ENCODE measurements around the gene CEBPG. TPM values are rescaled to one million over a fixed set of nuclear protein-coding genes. Genes with fewer than 3 reads are reported as not detected.

The CEBPG gene
- total RNA-seq, 1 experiment from 2014 or later = 47.3 TPM

- no peak for DNase-seq
- no peak overlapping the region for H3K27ac ChIP-seq (ENCODE audit: low read length)
- no peaks in the 10 kb centered on the region for H3K36me3 ChIP-seq (ENCODE audit: insufficient read depth, low read length)
- no peaks in the 10 kb centered on the region for H3K4me1 ChIP-seq (ENCODE audit: low read length)
- no peak overlapping the region for H3K4me2 ChIP-seq (ENCODE audit: low read depth, low read length, poor library complexity, severe bottlenecking)
- H3K9me2 ChIP-seq (replicated peaks; ENCODE audit: insufficient read depth, low read length) = no peaks in the 10 kb centered on the region
- no peaks in the 10 kb centered on the region for H3K79me2 ChIP-seq (ENCODE audit: low read length)
- 0 out of 2 replicates have a peak, but pooled peaks cover 5% of the 10 kb centered on the region for H4K20me1 ChIP-seq (ENCODE audit: insufficient read depth, low read depth, low read length)
- H3K27me3 ChIP-seq (ENCODE audit: low read length) = no peaks in the 10 kb centered on the region
- no peak overlapping the region for H3K9ac ChIP-seq (ENCODE audit: low read length)
- no peak overlapping the region for H3K4me3 ChIP-seq (ENCODE audit: low read length)
- H2AFZ ChIP-seq (ENCODE audit: low read length) = no peak overlapping the region
- no peaks in the 10 kb centered on the region for H3K9me3 ChIP-seq (ENCODE audit: low read length)
Observed at GRCh38 chr19:33413426-33413725, 39.9 kb downstream of the CEBPG start.

- DNase-seq = no peak
- H3K4me2 ChIP-seq (ENCODE audit: low read depth, low read length, poor library complexity, severe bottlenecking) = no peak overlapping the region
- 0 out of 2 replicates have a peak, but pooled peaks cover 5% of the 10 kb centered on the region for H4K20me1 ChIP-seq (ENCODE audit: insufficient read depth, low read depth, low read length)
- H3K4me1 ChIP-seq (ENCODE audit: low read length) = no peaks in the 10 kb centered on the region
- H3K27ac ChIP-seq (ENCODE audit: low read length) = no peak overlapping the region
- no peaks in the 10 kb centered on the region for H3K79me2 ChIP-seq (ENCODE audit: low read length)
- H3K36me3 ChIP-seq (ENCODE audit: insufficient read depth, low read length) = no peaks in the 10 kb centered on the region
- no peak overlapping the region for H2AFZ ChIP-seq (ENCODE audit: low read length)
- H3K9me2 ChIP-seq (replicated peaks; ENCODE audit: insufficient read depth, low read length) = no peaks in the 10 kb centered on the region
- no peak overlapping the region for H3K9ac ChIP-seq (ENCODE audit: low read length)
- H3K9me3 ChIP-seq (ENCODE audit: low read length) = no peaks in the 10 kb centered on the region
- H3K4me3 ChIP-seq (ENCODE audit: low read length) = no peak overlapping the region
- H3K27me3 ChIP-seq (ENCODE audit: low read length) = no peaks in the 10 kb centered on the region
Observed at GRCh38 chr19:33413868-33414666, 40.6 kb downstream of the CEBPG start.

GRCh38 chr19:33414667-33415605 is 41.4 kb downstream of the CEBPG start:
- no peak overlapping the region for H3K9ac ChIP-seq (ENCODE audit: low read length)
- 0 out of 2 replicates have a peak, but pooled peaks cover 5% of the 10 kb centered on the region for H4K20me1 ChIP-seq (ENCODE audit: insufficient read depth, low read depth, low read length)
- no peaks in the 10 kb centered on the region for H3K27me3 ChIP-seq (ENCODE audit: low read length)
- H3K4me1 ChIP-seq (ENCODE audit: low read length) = no peaks in the 10 kb centered on the region
- H3K36me3 ChIP-seq (ENCODE audit: insufficient read depth, low read length) = no peaks in the 10 kb centered on the region
- H3K79me2 ChIP-seq (ENCODE audit: low read length) = no peaks in the 10 kb centered on the region
- H3K4me2 ChIP-seq (ENCODE audit: low read depth, low read length, poor library complexity, severe bottlenecking) = no peak overlapping the region
- H3K9me2 ChIP-seq (replicated peaks; ENCODE audit: insufficient read depth, low read length) = no peaks in the 10 kb centered on the region
- DNase-seq = no peak
- H3K9me3 ChIP-seq (ENCODE audit: low read length) = no peaks in the 10 kb centered on the region
- no peak overlapping the region for H3K27ac ChIP-seq (ENCODE audit: low read length)
- no peak overlapping the region for H3K4me3 ChIP-seq (ENCODE audit: low read length)
- no peak overlapping the region for H2AFZ ChIP-seq (ENCODE audit: low read length)

GRCh38 chr19:33416307-33417215 is 43.1 kb downstream of the CEBPG start:
- no peaks in the 10 kb centered on the region for H3K79me2 ChIP-seq (ENCODE audit: low read length)
- no peaks in the 10 kb centered on the region for H3K4me1 ChIP-seq (ENCODE audit: low read length)
- H3K9me2 ChIP-seq (replicated peaks; ENCODE audit: insufficient read depth, low read length) = no peaks in the 10 kb centered on the region
- no peak overlapping the region for H3K4me3 ChIP-seq (ENCODE audit: low read length)
- no peak overlapping the region for H3K9ac ChIP-seq (ENCODE audit: low read length)
- no peak overlapping the region for H3K27ac ChIP-seq (ENCODE audit: low read length)
- H3K9me3 ChIP-seq (ENCODE audit: low read length) = no peaks in the 10 kb centered on the region
- H3K36me3 ChIP-seq (ENCODE audit: insufficient read depth, low read length) = no peaks in the 10 kb centered on the region
- H4K20me1 ChIP-seq (ENCODE audit: insufficient read depth, low read depth, low read length) = 0 out of 2 replicates have a peak, but pooled peaks cover 5% of the 10 kb centered on the region
- H3K27me3 ChIP-seq (ENCODE audit: low read length) = no peaks in the 10 kb centered on the region
- DNase-seq = peak; percentile 84
- no peak overlapping the region for H2AFZ ChIP-seq (ENCODE audit: low read length)
- no peak overlapping the region for H3K4me2 ChIP-seq (ENCODE audit: low read depth, low read length, poor library complexity, severe bottlenecking)

GRCh38 chr19:33417751-33418150 is 44.2 kb downstream of the CEBPG start:
- Histone ChIP-seq H3K9me2 (replicated peaks; ENCODE audit: insufficient read depth, low read length) (no peaks in the 10 kb centered on the region), H3K4me2 (ENCODE audit: low read depth, low read length, poor library complexity, severe bottlenecking) (no peak overlapping the region), H3K4me1 (ENCODE audit: low read length) (no peaks in the 10 kb centered on the region), H3K4me3 (ENCODE audit: low read length) (no peak overlapping the region), H4K20me1 (ENCODE audit: insufficient read depth, low read depth, low read length) (0 out of 2 replicates have a peak, but pooled peaks cover 8% of the 10 kb centered on the region), H3K9me3 (ENCODE audit: low read length) (no peaks in the 10 kb centered on the region), H2AFZ (ENCODE audit: low read length) (no peak overlapping the region), H3K9ac (ENCODE audit: low read length) (no peak overlapping the region), H3K79me2 (ENCODE audit: low read length) (no peaks in the 10 kb centered on the region), H3K27ac (ENCODE audit: low read length) (no peak overlapping the region), H3K36me3 (ENCODE audit: insufficient read depth, low read length) (no peaks in the 10 kb centered on the region), H3K27me3 (ENCODE audit: low read length) (no peaks in the 10 kb centered on the region)
- DNase-seq = no peak

GRCh38 chr19:33418461-33418860 is 45.0 kb downstream of the CEBPG start:
- H3K79me2 ChIP-seq (ENCODE audit: low read length) = no peaks in the 10 kb centered on the region
- H3K27ac ChIP-seq (ENCODE audit: low read length) = no peak overlapping the region
- no peaks in the 10 kb centered on the region for H3K36me3 ChIP-seq (ENCODE audit: insufficient read depth, low read length)
- no peaks in the 10 kb centered on the region for H3K4me1 ChIP-seq (ENCODE audit: low read length)
- no peaks in the 10 kb centered on the region for H3K9me2 ChIP-seq (replicated peaks; ENCODE audit: insufficient read depth, low read length)
- H3K9me3 ChIP-seq (ENCODE audit: low read length) = no peaks in the 10 kb centered on the region
- no peak overlapping the region for H2AFZ ChIP-seq (ENCODE audit: low read length)
- H3K9ac ChIP-seq (ENCODE audit: low read length) = no peak overlapping the region
- DNase-seq = no peak
- 0 out of 2 replicates have a peak, but pooled peaks cover 13% of the 10 kb centered on the region for H4K20me1 ChIP-seq (ENCODE audit: insufficient read depth, low read depth, low read length)
- H3K4me3 ChIP-seq (ENCODE audit: low read length) = no peak overlapping the region
- no peak overlapping the region for H3K4me2 ChIP-seq (ENCODE audit: low read depth, low read length, poor library complexity, severe bottlenecking)
- no peaks in the 10 kb centered on the region for H3K27me3 ChIP-seq (ENCODE audit: low read length)

GRCh38 chr19:33418871-33419787 is 45.6 kb downstream of the CEBPG start:
- DNase-seq = no peak
- no peaks in the 10 kb centered on the region for H3K36me3 ChIP-seq (ENCODE audit: insufficient read depth, low read length)
- H3K79me2 ChIP-seq (ENCODE audit: low read length) = no peaks in the 10 kb centered on the region
- H4K20me1 ChIP-seq (ENCODE audit: insufficient read depth, low read depth, low read length) = 0 out of 2 replicates have a peak, but pooled peaks cover 13% of the 10 kb centered on the region
- H3K27ac ChIP-seq (ENCODE audit: low read length) = no peak overlapping the region
- H3K4me3 ChIP-seq (ENCODE audit: low read length) = no peak overlapping the region
- no peaks in the 10 kb centered on the region for H3K9me3 ChIP-seq (ENCODE audit: low read length)
- no peak overlapping the region for H2AFZ ChIP-seq (ENCODE audit: low read length)
- H3K9me2 ChIP-seq (replicated peaks; ENCODE audit: insufficient read depth, low read length) = no peaks in the 10 kb centered on the region
- H3K27me3 ChIP-seq (ENCODE audit: low read length) = no peaks in the 10 kb centered on the region
- no peak overlapping the region for H3K9ac ChIP-seq (ENCODE audit: low read length)
- no peak overlapping the region for H3K4me2 ChIP-seq (ENCODE audit: low read depth, low read length, poor library complexity, severe bottlenecking)
- no peaks in the 10 kb centered on the region for H3K4me1 ChIP-seq (ENCODE audit: low read length)

Data from Karpas-422 (cell line).